Activated naive CD8-positive, alpha-beta T cell treated with anti-CD3 and anti-CD28 coated beads, Interleukin-2, amount 50 U/mL, for 16 hours (primary cell): ENCODE results near the gene EWSR1.
A peak's percentile ranks its signal among the peaks of the same experiment; 100 is the strongest.
"Not testable (repeated sequence)": the region's sequence is repeated elsewhere in the genome, so short reads cannot be mapped to it uniquely, and the experiment has no call there.

ENCODE experiments used
- DNase-seq: peaks from one replicate; pipeline ENCODE4 v3.0.0-alpha.2; 2020; ENCODE audit warnings: low read depth, low spot score

Gene EWSR1

GRCh38 chr22:29245626-29246385, 22.3 kb upstream of the EWSR1 start:
- DNase-seq: peak; percentile 35

GRCh38 chr22:29247891-29248290, 20.2 kb upstream of the EWSR1 start:
- not testable (repeated sequence) for DNase-seq

GRCh38 chr22:29251265-29251664, 16.8 kb upstream of the EWSR1 start:
- DNase-seq: no peak

- DNase-seq: no peak
Observed at GRCh38 chr22:29251981-29252911, 15.8 kb upstream of the EWSR1 start.

- no peak for DNase-seq
Observed at GRCh38 chr22:29253561-29254285, 14.3 kb upstream of the EWSR1 start.

GRCh38 chr22:29254286-29254660, 13.8 kb upstream of the EWSR1 start:
- DNase-seq: no peak

GRCh38 chr22:29255064-29255621, 12.9 kb upstream of the EWSR1 start:
- DNase-seq: no peak

- DNase-seq: no peak
Observed at GRCh38 chr22:29256606-29257325, 11.3 kb upstream of the EWSR1 start.

- DNase-seq: no peak
Observed at GRCh38 chr22:29257751-29258181, 10.3 kb upstream of the EWSR1 start.

GRCh38 chr22:29258407-29259252, 9.4 kb upstream of the EWSR1 start:
- no peak for DNase-seq

GRCh38 chr22:29259253-29259899, 8.7 kb upstream of the EWSR1 start:
- no peak for DNase-seq

- DNase-seq: no peak
Observed at GRCh38 chr22:29260031-29260560, 8.0 kb upstream of the EWSR1 start.

GRCh38 chr22:29260601-29261315, 7.3 kb upstream of the EWSR1 start:
- no peak for DNase-seq

GRCh38 chr22:29263791-29264276, 4.2 kb upstream of the EWSR1 start:
- DNase-seq: no peak

GRCh38 chr22:29265305-29265704, 2.8 kb upstream of the EWSR1 start:
- no peak for DNase-seq

- no peak for DNase-seq
Observed at GRCh38 chr22:29265929-29266328, 2.1 kb upstream of the EWSR1 start.

- DNase-seq: no peak
Observed at GRCh38 chr22:29266564-29267461, 1.3 kb upstream of the EWSR1 start.
